HG02870 (cell line): ENCODE data around the gene SFT2D2.
"Not testable (repeated sequence)": the region's sequence is repeated elsewhere in the genome, so short reads cannot be mapped to it uniquely, and the experiment has no call there.

ENCODE experiments used
- ATAC-seq: cut with Tn5 transposase; IDR thresholded peaks from one replicate; pipeline ENCODE4 v1.9.1; 2021; ENCODE audit warnings: mild to moderate bottlenecking, moderate library complexity; ENCODE audit not compliant: unreplicated experiment

SFT2D2 gene

DNA sequence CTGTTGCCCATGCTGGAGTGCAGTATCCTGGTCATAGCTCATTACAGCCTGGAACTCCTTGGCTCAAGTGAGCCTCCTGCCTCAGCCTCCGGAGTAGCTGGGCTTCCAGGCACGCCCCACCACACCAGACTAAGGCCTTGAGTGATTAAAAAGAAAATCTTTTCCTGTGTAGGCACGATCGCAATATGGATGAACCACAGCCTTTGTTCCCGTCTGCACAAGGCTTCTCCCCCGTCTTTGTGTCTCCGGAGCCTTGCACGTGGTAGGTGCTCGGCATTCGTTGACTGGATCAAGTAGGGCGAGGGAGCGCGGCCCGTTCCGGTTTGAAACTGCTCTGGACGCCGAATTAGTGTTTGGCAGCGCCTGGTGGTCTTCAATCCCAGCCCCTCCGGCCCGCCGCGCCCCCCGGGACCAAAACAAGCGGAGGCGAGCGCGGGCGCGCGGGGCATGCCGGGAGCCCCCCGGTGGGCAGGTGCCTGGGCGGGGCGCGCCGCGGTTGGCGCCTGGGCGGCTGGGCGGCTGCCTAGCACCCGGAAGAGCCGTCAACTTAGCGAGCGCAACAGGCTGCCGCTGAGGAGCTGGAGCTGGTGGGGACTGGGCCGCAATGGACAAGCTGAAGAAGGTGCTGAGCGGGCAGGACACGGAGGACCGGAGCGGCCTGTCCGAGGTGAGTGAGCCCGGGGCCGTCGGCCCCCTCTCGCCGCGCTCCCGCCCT lies at the start of gene SFT2D2:
TSS of gene SFT2D2 (plus strand) at position 529 of the 715 bp plus-strand sequence. CDS start at position 605, 76 bp downstream.
- ATAC-seq, result peak; percentile 60

DNA sequence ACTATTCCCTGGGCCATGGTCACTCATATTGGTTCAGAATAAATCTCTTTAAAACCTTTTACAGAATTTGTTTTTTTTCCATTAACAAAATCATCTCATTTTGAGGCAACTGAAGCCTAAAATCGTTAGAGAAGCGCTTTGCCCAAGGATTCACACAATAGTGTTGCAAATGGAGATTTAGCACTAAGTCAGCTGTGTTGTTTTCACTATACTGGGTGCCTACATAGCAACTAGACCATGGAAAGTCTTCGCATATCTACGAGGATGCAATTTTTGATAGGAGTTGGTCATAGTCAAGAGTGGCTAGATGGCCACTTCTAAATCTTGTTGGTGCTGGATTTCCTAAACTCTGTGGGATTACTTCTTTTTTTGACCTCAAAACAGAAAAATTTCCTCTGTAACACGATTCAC lies 47.6 kb upstream of the SFT2D2 start:
- no peak for ATAC-seq

- ATAC-seq, result peak; percentile 91
Observed at GRCh38 chr1:168178638-168179437, 47.0 kb upstream of the SFT2D2 start, which contains the start of gene TIPRL. Gene TIPRL, plus strand, starts transcription at chr1:168178962. Its CDS starts 116 bp downstream, at chr1:168179078.

GRCh38 chr1:168179438-168180147 lies 46.2 kb upstream of the SFT2D2 start:
- no peak for ATAC-seq

DNA sequence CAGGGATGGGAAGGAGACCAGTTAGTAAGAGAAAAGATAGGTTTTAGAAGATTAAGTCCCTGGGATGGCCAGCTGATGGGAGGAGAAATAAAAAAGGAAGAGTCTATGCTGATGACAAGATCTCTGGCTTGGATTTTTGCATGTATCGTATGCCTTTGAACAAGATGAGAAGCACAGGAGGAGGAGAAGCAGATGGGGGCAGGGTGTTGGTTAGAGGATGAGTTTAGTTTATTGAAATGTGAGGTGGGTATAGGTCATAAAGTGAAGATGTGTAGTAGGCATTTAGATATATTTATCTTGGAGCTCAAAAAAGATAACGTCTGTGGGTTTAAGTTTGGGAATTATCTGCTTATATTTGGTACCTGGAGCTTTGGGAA lies 45.7 kb upstream of the SFT2D2 start:
- ATAC-seq, result no peak

DNA sequence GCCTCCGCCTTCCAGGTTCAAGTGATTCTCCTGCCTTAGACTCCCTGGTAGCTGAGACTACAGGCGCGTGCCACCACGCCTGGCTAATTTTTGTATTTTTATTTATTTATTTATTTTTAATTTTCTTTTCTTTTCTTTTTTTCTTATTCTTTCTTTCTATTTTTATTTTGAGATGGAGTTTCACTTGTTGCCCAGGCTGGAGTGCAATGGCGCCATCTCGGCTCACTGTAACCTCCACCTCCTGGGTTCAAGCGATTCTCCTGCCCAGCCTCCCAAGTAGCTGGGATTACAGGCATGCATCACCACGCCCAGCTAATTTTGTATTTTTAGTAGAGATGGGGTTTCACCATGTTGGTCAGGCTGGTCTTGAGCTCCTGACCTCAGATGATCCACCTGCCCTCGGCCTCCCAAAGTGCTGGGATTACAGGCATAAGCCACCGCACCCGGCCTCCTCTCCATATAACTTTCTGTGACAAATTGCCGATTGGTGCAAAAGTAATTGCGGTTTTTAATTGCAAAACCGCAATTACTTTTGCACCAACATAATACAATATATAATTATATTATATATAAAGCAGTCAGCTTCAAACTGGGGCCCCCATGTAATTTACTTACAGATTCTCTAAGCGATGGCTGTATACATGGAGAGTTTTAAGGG lies 44.6 kb upstream of the SFT2D2 start:
- not testable (repeated sequence) for ATAC-seq

DNA sequence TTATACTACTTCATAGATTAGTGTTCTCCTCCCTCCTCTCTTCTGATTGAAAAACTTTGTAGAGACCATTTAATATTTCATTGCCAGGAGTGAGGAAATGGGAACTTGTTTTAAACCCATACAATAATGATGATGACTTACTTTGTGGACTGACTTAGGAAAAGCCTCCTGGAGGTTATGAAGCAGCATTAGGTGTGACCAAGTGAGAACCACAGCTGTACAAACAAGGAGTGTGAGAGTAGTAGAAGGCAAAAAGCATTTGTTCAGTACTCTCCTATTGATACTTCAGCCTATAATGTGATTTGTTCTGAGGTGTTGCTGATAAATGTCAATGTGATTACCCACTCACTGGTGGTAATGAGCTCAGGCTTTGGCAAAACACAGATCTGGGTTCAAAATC lies 38.6 kb upstream of the SFT2D2 start:
- ATAC-seq, result no peak

GRCh38 chr1:168190403-168190802 lies 35.4 kb upstream of the SFT2D2 start:
- no peak for ATAC-seq

GRCh38 chr1:168195199-168196135 lies 30.3 kb upstream of the SFT2D2 start:
- ATAC-seq, result no peak

- ATAC-seq, result no peak
Observed at GRCh38 chr1:168199056-168199455, 26.7 kb upstream of the SFT2D2 start.

DNA sequence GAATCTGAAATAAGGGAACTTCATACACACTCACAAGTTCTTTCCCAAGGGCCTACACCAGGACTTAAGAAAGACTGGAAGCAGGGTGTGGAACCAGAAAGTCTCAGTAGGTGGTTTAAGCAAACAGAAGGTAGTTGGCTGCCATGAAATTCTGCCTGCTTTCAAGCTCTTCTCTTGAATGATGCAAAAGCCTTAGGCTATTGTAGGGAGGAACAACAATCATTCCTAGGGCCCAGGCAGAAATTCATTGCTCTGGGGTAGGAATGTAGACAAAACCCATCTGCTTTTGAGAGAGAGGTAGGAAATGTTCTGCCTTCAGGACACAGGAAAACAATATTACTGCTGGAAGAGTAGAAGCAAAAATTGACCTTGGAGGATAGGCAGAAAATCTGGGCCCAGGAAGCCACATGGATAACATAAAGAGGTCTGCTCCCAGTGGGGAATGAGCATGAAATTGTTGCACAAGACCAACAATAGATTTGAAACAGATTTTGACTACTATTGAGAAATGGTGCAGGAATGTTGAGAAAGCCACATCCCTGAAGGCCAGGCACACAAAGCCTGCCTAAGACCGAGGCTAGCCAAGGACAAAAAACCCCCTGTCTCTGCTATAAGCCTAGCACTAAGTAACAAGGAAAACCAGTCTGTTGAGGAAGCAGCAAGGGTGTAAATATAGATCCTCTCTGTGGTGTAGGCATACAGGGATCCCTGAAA lies 22.7 kb upstream of the SFT2D2 start:
- no peak for ATAC-seq

DNA sequence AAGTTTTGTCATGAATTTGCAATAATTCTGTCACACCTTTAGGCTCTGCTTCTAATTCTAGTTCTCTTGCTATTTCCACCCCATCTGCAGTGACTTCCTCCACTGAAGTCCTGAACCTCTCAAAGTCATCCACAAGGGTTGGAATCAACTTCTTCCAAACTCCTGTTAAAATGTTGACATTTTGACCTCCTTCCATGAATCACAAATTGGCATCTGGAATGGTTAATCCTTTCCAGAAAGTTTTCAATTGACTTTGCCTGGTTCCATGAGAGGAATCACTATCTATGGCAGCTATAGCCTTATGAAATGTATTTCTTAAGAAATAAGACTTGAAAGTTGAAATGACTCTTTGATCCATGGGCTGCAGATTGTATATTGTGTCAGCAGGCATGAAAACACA lies 19.7 kb upstream of the SFT2D2 start:
- no peak for ATAC-seq

GRCh38 chr1:168207673-168208072 lies 18.1 kb upstream of the SFT2D2 start:
- ATAC-seq, result not testable (repeated sequence)

DNA sequence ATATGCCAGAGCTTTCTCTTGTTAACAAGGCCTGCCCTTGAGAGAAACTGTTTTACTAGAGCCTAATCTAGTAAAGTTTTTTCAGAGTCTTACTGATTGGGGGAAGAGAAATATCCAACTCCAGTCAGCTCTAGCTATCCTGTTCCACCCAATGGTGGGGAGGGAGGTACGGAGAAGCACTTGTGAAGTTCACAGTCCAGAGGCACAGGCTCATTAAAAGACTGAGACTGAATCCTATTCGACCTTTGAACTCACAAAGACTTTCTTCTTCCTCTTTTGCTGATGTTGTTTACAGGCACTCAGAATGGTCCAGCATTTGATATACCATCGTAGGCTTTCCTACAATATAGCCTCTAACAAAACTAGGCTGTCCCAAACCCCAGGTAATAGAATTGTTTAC lies 15.5 kb upstream of the SFT2D2 start:
- ATAC-seq, result no peak

GRCh38 chr1:168213349-168213748 lies 12.5 kb upstream of the SFT2D2 start:
- no peak for ATAC-seq

- ATAC-seq, result no peak
Observed at GRCh38 chr1:168216171-168216570, 9.6 kb upstream of the SFT2D2 start.

- ATAC-seq, result no peak
Observed at GRCh38 chr1:168217664-168218063, 8.1 kb upstream of the SFT2D2 start.

- ATAC-seq, result no peak
Observed at GRCh38 chr1:168218658-168219057, 7.1 kb upstream of the SFT2D2 start.

DNA sequence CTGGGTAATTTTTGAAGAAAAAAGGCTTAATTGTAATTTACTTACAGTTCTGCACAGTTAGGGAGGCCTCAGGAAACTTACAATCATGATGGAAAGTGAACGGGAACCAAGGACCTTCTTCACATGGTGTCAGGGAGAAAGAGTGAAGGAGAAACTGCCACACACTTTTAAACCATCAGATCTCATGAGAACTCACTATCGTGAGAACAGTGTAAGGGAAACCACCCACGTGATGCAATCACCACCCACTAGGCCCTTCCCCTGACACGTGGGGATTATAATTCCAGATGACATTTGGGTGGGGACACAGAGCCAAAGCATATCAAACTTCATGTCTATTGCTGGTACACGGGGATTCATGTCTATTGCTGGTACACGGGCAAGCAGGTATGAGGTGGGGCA lies 5.3 kb upstream of the SFT2D2 start:
- no peak for ATAC-seq
